Measurements from ENCODE around the gene EPHA6. TPM values are rescaled to one million over a fixed set of nuclear protein-coding genes. Genes with fewer than 3 reads are reported as not detected.

The EPHA6 gene
- total and polyA plus RNA-seq, 12 donors = 0.21 to 0.88 (median 0.59) TPM; not detected in 3

DNA sequence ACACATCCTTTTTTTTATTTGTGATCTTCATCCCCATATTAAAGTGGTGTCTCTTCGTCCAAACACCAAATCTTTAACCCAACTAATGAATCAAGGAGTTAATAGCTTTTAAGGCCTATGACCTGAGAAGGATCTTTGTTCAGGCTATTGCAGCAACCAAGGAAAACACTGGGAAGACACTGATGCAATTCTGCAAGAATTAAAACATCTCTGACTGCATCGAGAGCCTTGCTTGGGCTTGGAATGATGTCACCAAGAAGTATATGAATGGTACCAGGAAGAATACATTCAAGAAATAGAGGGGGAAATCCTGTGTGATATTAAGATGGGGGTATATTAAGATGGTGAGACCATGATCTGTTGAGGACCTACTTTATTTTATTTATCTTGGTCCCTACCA, 736.0 kb downstream of the EPHA6 start:
- no peaks in the 10 kb centered on the region for H3K36me3 ChIP-seq
- no peaks in the 10 kb centered on the region for H3K4me1 ChIP-seq
- WGBS, 2 donors = 56 to 63% methylated on average over 2 of the region's 2 CpGs
- H3K4me3 ChIP-seq = no peak overlapping the region
- DNase-seq (no peak), ATAC-seq (no peak)
- H3K27ac ChIP-seq = no peak overlapping the region
- H3K9me3 ChIP-seq = peaks cover 0 to 13% (median 0%) of the 10 kb centered on the region in 11 donors
- TF ChIP-seq, protein P1, sequence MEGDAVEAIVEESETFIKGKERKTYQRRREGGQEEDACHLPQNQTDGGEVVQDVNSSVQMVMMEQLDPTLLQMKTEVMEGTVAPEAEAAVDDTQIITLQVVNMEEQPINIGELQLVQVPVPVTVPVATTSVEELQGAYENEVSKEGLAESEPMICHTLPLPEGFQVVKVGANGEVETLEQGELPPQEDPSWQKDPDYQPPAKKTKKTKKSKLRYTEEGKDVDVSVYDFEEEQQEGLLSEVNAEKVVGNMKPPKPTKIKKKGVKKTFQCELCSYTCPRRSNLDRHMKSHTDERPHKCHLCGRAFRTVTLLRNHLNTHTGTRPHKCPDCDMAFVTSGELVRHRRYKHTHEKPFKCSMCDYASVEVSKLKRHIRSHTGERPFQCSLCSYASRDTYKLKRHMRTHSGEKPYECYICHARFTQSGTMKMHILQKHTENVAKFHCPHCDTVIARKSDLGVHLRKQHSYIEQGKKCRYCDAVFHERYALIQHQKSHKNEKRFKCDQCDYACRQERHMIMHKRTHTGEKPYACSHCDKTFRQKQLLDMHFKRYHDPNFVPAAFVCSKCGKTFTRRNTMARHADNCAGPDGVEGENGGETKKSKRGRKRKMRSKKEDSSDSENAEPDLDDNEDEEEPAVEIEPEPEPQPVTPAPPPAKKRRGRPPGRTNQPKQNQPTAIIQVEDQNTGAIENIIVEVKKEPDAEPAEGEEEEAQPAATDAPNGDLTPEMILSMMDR (IDR thresholded peaks at IDR 0.05) = no peak
- intact Hi-C loops (cut with DNase I) = no loop called here
- no peaks in the 10 kb centered on the region for H3K27me3 ChIP-seq

DNA sequence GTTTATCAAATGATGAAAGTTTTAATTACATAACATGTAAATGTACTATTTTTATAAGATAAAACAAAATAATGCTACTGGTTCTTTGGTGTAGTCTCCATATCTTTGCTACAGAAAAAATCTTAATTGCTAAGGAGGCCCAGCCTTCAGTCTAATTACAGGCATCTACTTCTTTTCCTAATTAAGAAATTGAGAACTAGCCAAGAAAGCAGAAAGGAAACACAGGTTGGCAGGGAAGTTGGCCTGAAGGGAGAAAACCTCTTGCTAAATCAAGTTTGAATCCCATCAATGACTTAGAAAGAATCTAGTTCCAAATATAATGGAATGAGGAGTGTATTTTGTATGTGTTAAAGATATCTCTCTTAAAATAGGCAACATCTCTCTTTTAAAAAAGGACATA, 737.8 kb downstream of the EPHA6 start:
- H3K27me3 ChIP-seq = no peaks in the 10 kb centered on the region
- H3K4me3 ChIP-seq = no peak overlapping the region
- TF ChIP-seq, protein P1 (IDR thresholded peaks at IDR 0.05) = no peak
- no peaks in the 10 kb centered on the region for H3K36me3 ChIP-seq
- intact Hi-C loops (cut with DNase I) = no loop called here
- H3K27ac ChIP-seq = no peak overlapping the region
- DNase-seq = no peak
- no peak for ATAC-seq
- H3K9me3 ChIP-seq = peaks cover 0 to 13% (median 0%) of the 10 kb centered on the region in 11 donors
- H3K4me1 ChIP-seq = no peaks in the 10 kb centered on the region

DNA sequence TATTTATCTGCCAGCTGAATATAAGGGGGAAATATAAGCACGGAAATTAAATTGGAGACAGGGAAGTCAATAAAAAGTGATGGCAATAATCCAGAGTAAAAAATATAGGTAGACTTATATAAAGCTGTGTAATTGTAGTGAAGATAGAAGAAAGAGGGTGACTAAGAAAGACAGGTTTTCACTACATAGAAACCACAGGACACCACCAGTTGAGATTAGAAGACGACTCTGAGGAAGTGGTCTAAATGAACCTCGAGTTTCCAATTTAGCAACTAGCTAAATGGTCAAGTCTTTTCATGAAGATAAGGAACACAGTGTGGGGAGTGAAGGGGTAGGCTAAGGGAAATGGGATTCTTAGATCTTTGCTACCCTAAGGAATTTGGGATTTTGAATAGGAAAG, 761.3 kb downstream of the EPHA6 start:
- no peaks in the 10 kb centered on the region for H3K27me3 ChIP-seq
- DNase-seq = no peak
- 49 to 61% methylated on average over 3 of the region's 3 CpGs for WGBS, 2 donors
- H3K9me3 ChIP-seq = no peaks in the 10 kb centered on the region
- H3K36me3 ChIP-seq = no peaks in the 10 kb centered on the region
- H3K27ac ChIP-seq = no peak overlapping the region
- H3K4me1 ChIP-seq = no peaks in the 10 kb centered on the region
- intact Hi-C loops (cut with DNase I) = no loop called here
- no peak for ATAC-seq
- TF ChIP-seq, protein P1 (IDR thresholded peaks at IDR 0.05) = no peak
- H3K4me3 ChIP-seq = no peak overlapping the region

DNA sequence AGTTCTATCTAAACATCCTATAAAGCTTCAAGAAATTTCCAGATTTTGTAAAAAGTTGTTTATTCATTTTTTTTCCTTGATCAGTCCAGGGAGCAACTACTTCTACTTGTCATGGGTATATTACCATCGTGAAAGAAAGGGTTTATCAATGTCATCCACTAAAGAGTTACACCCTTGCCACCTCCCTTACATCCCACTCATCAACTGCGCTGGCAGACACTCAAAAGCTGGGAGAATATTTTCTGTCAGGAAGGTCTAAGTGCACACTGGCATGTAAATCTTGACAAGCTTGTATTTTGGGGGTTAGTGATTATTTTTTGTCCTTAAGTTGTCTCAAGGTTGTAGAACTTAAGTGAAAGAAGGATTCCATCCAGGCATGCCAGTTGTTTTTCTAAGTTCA, 761.8 kb downstream of the EPHA6 start:
- intact Hi-C loops (cut with DNase I) = no loop called here
- H3K27ac ChIP-seq = no peak overlapping the region
- TF ChIP-seq, protein P1 (IDR thresholded peaks at IDR 0.05) = no peak
- ATAC-seq (no peak), DNase-seq (no peak)
- H3K4me3 ChIP-seq = no peak overlapping the region
- 50 to 60% methylated on average over 2 of the region's 2 CpGs for WGBS, 2 donors
- no peaks in the 10 kb centered on the region for H3K27me3 ChIP-seq
- H3K9me3 ChIP-seq = no peaks in the 10 kb centered on the region
- no peaks in the 10 kb centered on the region for H3K4me1 ChIP-seq
- no peaks in the 10 kb centered on the region for H3K36me3 ChIP-seq

DNA sequence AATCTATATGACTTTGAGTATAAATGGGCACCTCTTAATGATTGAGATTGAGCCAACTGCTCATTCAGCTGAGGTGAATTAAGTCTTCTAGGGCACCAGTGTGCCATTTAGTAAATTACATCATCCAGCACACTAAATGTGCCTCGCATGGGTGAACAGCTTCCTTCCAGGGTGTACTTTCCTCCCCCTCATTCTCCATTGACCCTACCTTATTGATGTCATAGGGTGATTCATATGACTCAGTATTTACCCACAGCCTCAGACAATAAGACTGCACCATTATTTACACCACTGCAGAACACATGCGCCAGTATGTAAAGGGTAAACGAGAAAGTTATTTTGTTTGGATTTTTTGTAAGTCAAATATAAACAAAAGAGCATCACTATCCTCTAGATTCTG, 765.0 kb downstream of the EPHA6 start:
- intact Hi-C loops (cut with DNase I) = no loop called here
- H3K9me3 ChIP-seq = no peaks in the 10 kb centered on the region
- H3K27ac ChIP-seq = no peak overlapping the region
- TF ChIP-seq, protein P1 (IDR thresholded peaks at IDR 0.05) = no peak
- WGBS, 2 donors = 76 to 88% methylated on average over 3 of the region's 3 CpGs
- no peak overlapping the region for H3K4me3 ChIP-seq
- ATAC-seq = no peak
- H3K27me3 ChIP-seq = no peaks in the 10 kb centered on the region
- H3K4me1 ChIP-seq = no peaks in the 10 kb centered on the region
- no peak for DNase-seq
- H3K36me3 ChIP-seq = no peaks in the 10 kb centered on the region
